ENCODE results near the gene NPM1.

- peak in 1 of 4 experiments; percentile 5 for TF ChIP-seq CTCF (IDR thresholded peaks at IDR 0.05)
- TF ChIP-seq EP300 (IDR thresholded peaks at IDR 0.05) = no peak
- peak in 1 of 2 donors; percentile 9 for TF ChIP-seq POLR2A (IDR thresholded peaks at IDR 0.05)
- TF ChIP-seq POLR2AphosphoS5 (IDR thresholded peaks at IDR 0.05) = no peak
Observed at GRCh38 chr5:171419688-171420430, 32.2 kb downstream of the NPM1 start.

All from gastroesophageal sphincter (tissue), 3 donors.